ENCODE results near the gene TSPAN18. TPM values are rescaled to one million over a fixed set of nuclear protein-coding genes. Genes with fewer than 3 reads are reported as not detected.

TSPAN18 gene
- total RNA-seq, 1 experiment from 2014 or later, result not detected

DNA sequence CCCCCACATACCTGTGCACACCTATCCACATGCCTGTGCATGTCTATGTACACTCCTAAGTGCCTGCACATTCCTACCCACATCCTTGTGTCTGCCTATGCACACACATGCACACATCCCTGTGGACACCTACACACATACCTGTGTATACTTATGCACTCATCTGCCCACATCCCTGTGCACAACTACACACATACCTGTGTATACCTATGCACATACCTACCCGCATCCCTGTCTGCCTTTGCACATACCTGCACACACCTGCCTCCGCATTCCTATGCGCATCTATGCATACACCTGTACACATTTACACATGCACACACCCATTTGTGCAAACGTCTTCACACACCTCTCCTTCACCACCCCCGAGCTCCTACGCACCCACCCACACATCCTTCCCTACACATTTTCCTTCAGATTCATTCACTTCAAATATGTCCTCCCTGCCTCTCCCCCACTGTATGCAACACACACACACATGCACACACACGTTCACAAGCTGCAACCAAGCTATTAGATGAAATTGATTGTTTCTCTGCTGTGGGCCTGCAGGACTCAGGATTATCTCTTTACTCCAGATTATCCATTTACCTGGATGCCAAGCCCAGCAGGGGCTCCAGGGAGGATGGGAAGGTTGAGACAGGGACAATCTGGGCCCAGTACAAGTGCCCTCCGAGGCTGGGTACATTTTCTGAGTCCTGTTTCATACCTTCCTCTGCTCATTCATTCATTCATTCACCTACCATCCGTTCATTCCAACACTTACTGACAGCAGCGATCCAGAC, 53.2 kb downstream of the TSPAN18 start:
- Histone ChIP-seq H3K27ac (ENCODE audit: low read length) (no peak overlapping the region), H3K9ac (ENCODE audit: low read length) (no peak overlapping the region)
- CTCF ChIA-PET, result no interaction called here

DNA sequence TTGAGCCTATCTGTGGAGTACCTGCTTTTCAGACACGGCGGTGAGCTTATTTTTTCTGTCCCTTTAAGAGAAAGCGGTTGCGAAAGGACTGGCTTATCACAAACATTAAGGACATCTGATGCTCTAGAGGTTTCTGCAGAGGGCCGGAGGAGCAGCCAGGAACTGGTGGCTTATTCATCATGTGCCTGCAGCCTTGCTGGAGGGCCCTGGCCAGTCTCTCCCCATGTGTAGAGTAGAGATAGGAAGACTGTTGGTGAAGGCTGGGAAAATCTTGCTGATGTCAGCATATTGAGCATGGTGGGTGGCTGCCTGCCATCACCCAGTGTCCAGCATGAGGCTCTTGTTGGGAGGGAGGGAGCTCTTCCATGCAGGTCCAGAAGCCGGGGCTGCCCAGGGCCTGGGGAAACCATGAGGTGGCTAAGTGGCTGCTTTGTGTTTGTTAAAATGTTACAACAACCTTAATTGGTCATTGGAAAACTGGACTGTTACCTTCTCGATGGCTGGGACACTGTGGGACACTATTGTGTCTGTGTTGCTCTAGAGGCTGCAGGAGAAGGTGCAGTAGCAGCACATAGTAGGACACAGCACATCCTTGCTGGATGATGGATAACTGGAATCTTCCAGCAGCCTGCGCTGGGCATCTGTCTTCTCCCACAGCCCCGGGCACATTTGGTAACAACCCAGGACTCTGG, 54.3 kb downstream of the TSPAN18 start:
- Histone ChIP-seq H3K9me2 (replicated peaks; ENCODE audit: low read length) (no peaks in the 10 kb centered on the region), H2AFZ (ENCODE audit: low read length) (no peak overlapping the region), H3K27ac (ENCODE audit: low read length) (no peak overlapping the region), H3F3A (ENCODE audit: low read length, unreplicated experiment) (no peaks in the 10 kb centered on the region), H3K4me1 (ENCODE audit: insufficient read depth, low read length) (no peaks in the 10 kb centered on the region), H3K9me3 (ENCODE audit: low read length) (no peaks in the 10 kb centered on the region), H3K4me2 (ENCODE audit: low read length) (no peak overlapping the region), H3K27me3 (ENCODE audit: low read length) (peaks cover 18% of the 10 kb centered on the region; the same call in 1 of the 2 replicates), H3K9ac (ENCODE audit: low read length) (no peak overlapping the region), H4K20me1 (ENCODE audit: low read length) (no peaks in the 10 kb centered on the region), H3K4me3 (ENCODE audit: low read length) (no peak overlapping the region), H3K79me2 (ENCODE audit: low read length) (no peaks in the 10 kb centered on the region), H3K36me3 (ENCODE audit: low read depth, low read length) (no peaks in the 10 kb centered on the region)
- no peak for TF ChIP-seq EZH2 (IDR thresholded peaks at IDR 0.05; ENCODE audit: low read length, unreplicated experiment)
- TF ChIP-seq, protein P1, sequence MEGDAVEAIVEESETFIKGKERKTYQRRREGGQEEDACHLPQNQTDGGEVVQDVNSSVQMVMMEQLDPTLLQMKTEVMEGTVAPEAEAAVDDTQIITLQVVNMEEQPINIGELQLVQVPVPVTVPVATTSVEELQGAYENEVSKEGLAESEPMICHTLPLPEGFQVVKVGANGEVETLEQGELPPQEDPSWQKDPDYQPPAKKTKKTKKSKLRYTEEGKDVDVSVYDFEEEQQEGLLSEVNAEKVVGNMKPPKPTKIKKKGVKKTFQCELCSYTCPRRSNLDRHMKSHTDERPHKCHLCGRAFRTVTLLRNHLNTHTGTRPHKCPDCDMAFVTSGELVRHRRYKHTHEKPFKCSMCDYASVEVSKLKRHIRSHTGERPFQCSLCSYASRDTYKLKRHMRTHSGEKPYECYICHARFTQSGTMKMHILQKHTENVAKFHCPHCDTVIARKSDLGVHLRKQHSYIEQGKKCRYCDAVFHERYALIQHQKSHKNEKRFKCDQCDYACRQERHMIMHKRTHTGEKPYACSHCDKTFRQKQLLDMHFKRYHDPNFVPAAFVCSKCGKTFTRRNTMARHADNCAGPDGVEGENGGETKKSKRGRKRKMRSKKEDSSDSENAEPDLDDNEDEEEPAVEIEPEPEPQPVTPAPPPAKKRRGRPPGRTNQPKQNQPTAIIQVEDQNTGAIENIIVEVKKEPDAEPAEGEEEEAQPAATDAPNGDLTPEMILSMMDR (conservative IDR thresholded peaks at IDR 0.05; ENCODE audit: low read depth, low read length), result no peak
- TF ChIP-seq EZH2phosphoT487 (IDR thresholded peaks at IDR 0.05; ENCODE audit: borderline replicate concordance, low read length), result no peak
- ChIA-PET CTCF (no interaction called here), POLR2A (ENCODE audit: unreplicated experiment) (no interaction called here)
- DNase-seq (no peak), ATAC-seq (no peak)
- BruUV-seq (replicated peaks), result no TSS peak
- intact Hi-C loops (cut with micrococcal nuclease), result no loop called here

More for the DNA sequence above, 53.2 kb downstream of the TSPAN18 start:
- no peaks in the 10 kb centered on the region for H3K79me2 ChIP-seq (ENCODE audit: low read length)
- H3K4me2 ChIP-seq (ENCODE audit: low read length), result no peak overlapping the region
- no peaks in the 10 kb centered on the region for H3F3A ChIP-seq (ENCODE audit: low read length, unreplicated experiment)
- H3K27me3 ChIP-seq (ENCODE audit: low read length), result peaks cover 17% of the 10 kb centered on the region; the same call in 1 of the 2 replicates
- H3K36me3 ChIP-seq (ENCODE audit: low read depth, low read length), result no peaks in the 10 kb centered on the region
- H3K4me1 ChIP-seq (ENCODE audit: insufficient read depth, low read length), result no peaks in the 10 kb centered on the region
- H3K4me3 ChIP-seq (ENCODE audit: low read length), result no peak overlapping the region
- POLR2A ChIA-PET (ENCODE audit: unreplicated experiment), result no interaction called here
- H2AFZ ChIP-seq (ENCODE audit: low read length), result no peak overlapping the region
- intact Hi-C loops (cut with micrococcal nuclease), result no loop called here
- ATAC-seq (no peak), DNase-seq (no peak)
- no TSS peak for BruUV-seq (replicated peaks)
- H3K9me2 ChIP-seq (replicated peaks; ENCODE audit: low read length), result no peaks in the 10 kb centered on the region
- H3K9me3 ChIP-seq (ENCODE audit: low read length), result no peaks in the 10 kb centered on the region
- H4K20me1 ChIP-seq (ENCODE audit: low read length), result no peaks in the 10 kb centered on the region
- TF ChIP-seq, protein P1 (conservative IDR thresholded peaks at IDR 0.05; ENCODE audit: low read depth, low read length), result no peak
- no peak for TF ChIP-seq EZH2phosphoT487 (IDR thresholded peaks at IDR 0.05; ENCODE audit: borderline replicate concordance, low read length)
- no peak for TF ChIP-seq EZH2 (IDR thresholded peaks at IDR 0.05; ENCODE audit: low read length, unreplicated experiment)

DNA sequence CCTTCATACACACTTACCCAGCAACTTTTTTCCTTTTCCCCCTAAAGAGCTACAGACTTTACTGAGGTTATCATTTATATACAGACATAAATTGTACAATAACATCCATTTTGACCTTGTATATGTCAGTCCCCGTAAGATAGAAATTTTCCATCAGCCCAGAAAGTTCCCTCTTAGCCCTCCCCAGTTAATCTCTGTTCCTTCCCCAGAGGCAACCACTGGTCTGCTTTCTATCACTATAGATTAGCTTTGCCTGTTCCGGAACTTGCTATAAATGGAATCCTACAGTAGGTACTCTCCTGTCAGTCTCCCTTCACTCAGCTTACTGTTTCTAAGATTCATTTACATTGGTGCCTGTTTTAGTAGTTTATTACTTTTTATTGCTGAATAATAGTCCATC, 54.9 kb downstream of the TSPAN18 start:
- CTCF ChIA-PET, result no interaction called here
- Histone ChIP-seq H3K4me3 (ENCODE audit: low read length) (no peak overlapping the region), H3K9ac (ENCODE audit: low read length) (no peak overlapping the region), H3K4me1 (ENCODE audit: insufficient read depth, low read length) (no peaks in the 10 kb centered on the region), H3K27ac (ENCODE audit: low read length) (no peak overlapping the region), H3K9me2 (replicated peaks; ENCODE audit: low read length) (no peaks in the 10 kb centered on the region), H3K27me3 (ENCODE audit: low read length) (peaks cover 18% of the 10 kb centered on the region; the same call in 1 of the 2 replicates), H3K9me3 (ENCODE audit: low read length) (no peaks in the 10 kb centered on the region), H2AFZ (ENCODE audit: low read length) (no peak overlapping the region), H3K79me2 (ENCODE audit: low read length) (no peaks in the 10 kb centered on the region), H3K4me2 (ENCODE audit: low read length) (no peak overlapping the region), H4K20me1 (ENCODE audit: low read length) (no peaks in the 10 kb centered on the region), H3K36me3 (ENCODE audit: low read depth, low read length) (no peaks in the 10 kb centered on the region), H3F3A (ENCODE audit: low read length, unreplicated experiment) (no peaks in the 10 kb centered on the region)
- ATAC-seq (no peak), DNase-seq (no peak)
- no TSS peak for BruUV-seq (replicated peaks)
- TF ChIP-seq EZH2phosphoT487 (IDR thresholded peaks at IDR 0.05; ENCODE audit: borderline replicate concordance, low read length) (no peak), EZH2 (IDR thresholded peaks at IDR 0.05; ENCODE audit: low read length, unreplicated experiment) (no peak)
- TF ChIP-seq, protein P1 (conservative IDR thresholded peaks at IDR 0.05; ENCODE audit: low read depth, low read length), result no peak
- POLR2A ChIA-PET (ENCODE audit: unreplicated experiment), result no interaction called here
- intact Hi-C loops (cut with micrococcal nuclease), result no loop called here
